NT2/D1 (cell line): ENCODE measurements around the gene HS3ST1.

ENCODE experiments used
- SUZ12 ChIP-seq: IDR thresholded peaks from 2 replicates; pipeline ENCODE4 v1.6.1; 2011; ENCODE audit not compliant: insufficient read length, insufficient read depth; ENCODE audit errors: extremely low read depth
- YY1 ChIP-seq: IDR thresholded peaks from 2 replicates; pipeline ENCODE4 v1.6.1; 2011; ENCODE audit not compliant: insufficient read length, insufficient read depth

- no peak for TF ChIP-seq YY1
- no peak for TF ChIP-seq SUZ12
These were observed 12.5 kb upstream of the HS3ST1 start for GRCh38 chr4:11441194-11441556.
